ENCODE data around the gene OTP.

DNA sequence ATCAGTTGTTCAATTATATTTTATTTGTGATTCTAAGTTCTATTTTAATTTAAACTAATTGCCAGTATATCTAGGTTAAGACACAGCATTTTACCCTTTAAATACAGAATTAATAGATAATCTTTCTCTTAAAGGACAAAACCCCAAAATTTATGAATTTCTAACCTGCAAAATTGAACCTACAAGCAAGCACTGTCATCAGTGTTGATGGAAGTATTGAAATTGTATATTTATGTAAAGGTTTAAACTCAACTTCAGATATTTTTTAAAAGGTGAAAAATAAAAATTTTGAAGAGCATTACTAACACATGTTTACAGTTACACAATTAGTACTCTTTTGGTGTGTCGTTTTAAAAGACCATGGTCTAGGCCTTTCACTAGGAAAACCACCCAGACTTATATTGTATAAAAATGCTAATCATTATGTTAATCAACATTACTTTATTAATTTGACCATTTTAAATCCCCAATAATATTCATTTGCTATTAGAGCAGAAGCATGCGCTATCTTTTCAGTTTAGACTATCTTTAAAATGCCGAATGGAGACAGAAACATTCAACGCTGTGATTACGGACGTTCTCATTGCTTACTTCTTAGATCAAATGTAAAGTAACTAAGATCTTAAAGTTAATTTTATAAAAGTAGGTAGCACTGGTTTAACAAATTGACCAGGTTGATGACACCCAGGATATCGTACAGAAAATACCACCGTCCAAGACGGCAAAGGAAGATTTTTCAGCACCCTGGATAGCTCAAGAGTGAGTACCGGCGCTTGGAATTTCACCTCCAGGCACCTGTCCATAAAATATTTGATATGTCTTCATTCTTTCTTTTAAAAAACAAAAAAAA lies 3.2 kb downstream of the OTP start:
- TF ChIP-seq, protein P1, sequence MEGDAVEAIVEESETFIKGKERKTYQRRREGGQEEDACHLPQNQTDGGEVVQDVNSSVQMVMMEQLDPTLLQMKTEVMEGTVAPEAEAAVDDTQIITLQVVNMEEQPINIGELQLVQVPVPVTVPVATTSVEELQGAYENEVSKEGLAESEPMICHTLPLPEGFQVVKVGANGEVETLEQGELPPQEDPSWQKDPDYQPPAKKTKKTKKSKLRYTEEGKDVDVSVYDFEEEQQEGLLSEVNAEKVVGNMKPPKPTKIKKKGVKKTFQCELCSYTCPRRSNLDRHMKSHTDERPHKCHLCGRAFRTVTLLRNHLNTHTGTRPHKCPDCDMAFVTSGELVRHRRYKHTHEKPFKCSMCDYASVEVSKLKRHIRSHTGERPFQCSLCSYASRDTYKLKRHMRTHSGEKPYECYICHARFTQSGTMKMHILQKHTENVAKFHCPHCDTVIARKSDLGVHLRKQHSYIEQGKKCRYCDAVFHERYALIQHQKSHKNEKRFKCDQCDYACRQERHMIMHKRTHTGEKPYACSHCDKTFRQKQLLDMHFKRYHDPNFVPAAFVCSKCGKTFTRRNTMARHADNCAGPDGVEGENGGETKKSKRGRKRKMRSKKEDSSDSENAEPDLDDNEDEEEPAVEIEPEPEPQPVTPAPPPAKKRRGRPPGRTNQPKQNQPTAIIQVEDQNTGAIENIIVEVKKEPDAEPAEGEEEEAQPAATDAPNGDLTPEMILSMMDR (IDR thresholded peaks at IDR 0.05; ENCODE audit: low read depth, low read length) = no peak
- TF ChIP-seq EZH2phosphoT487 (IDR thresholded peaks at IDR 0.05; ENCODE audit: low read depth) = no peak

Measured in OCI-LY3 (cell line).